ENCODE data around the gene VAMP1.

VAMP1 gene

GRCh38 chr12:6452245-6452943 is 18.1 kb downstream of the VAMP1 start:
- FAIRE-seq (no peak), DNase-seq (ENCODE audit: insufficient read length, low spot score) (peak; percentile 33)

GRCh38 chr12:6451348-6452244 is 18.9 kb downstream of the VAMP1 start, which contains the start of gene TAPBPL:
Gene TAPBPL, plus strand, starts transcription at chr12:6452042. Its CDS starts 207 bp downstream, at chr12:6452249.
- DNase-seq (ENCODE audit: insufficient read length, low spot score): peak; percentile 84
- FAIRE-seq: peak; percentile 89

- FAIRE-seq (no peak), DNase-seq (ENCODE audit: insufficient read length, low spot score) (no peak)
Observed at GRCh38 chr12:6450869-6451347, 19.6 kb downstream of the VAMP1 start.

- DNase-seq (ENCODE audit: insufficient read length, low spot score) (no peak), FAIRE-seq (peak; percentile 81)
Observed at GRCh38 chr12:6450091-6450868, 20.2 kb downstream of the VAMP1 start.

GRCh38 chr12:6444704-6445688 is 25.5 kb downstream of the VAMP1 start, which contains the start of gene CD27:
Gene CD27, plus strand, starts transcription at chr12:6444955. Its CDS starts 141 bp downstream, at chr12:6445096.
- FAIRE-seq (no peak), DNase-seq (ENCODE audit: insufficient read length, low spot score) (no peak)

GRCh38 chr12:6444031-6444430 is 26.4 kb downstream of the VAMP1 start:
- FAIRE-seq: no peak
- no peak for DNase-seq (ENCODE audit: insufficient read length, low spot score)

- DNase-seq (ENCODE audit: insufficient read length, low spot score) (no peak), FAIRE-seq (no peak)
Observed at GRCh38 chr12:6443361-6443983, 27.0 kb downstream of the VAMP1 start.

GRCh38 chr12:6442836-6443235 is 27.6 kb downstream of the VAMP1 start:
- no peak for FAIRE-seq
- no peak for DNase-seq (ENCODE audit: insufficient read length, low spot score)

GRCh38 chr12:6440391-6440790 is 30.1 kb downstream of the VAMP1 start:
- DNase-seq (ENCODE audit: insufficient read length, low spot score): no peak
- FAIRE-seq: no peak

- DNase-seq (ENCODE audit: insufficient read length, low spot score) (no peak), FAIRE-seq (no peak)
Observed at GRCh38 chr12:6438345-6438744, 32.1 kb downstream of the VAMP1 start.

- FAIRE-seq: no peak
- no peak for DNase-seq (ENCODE audit: insufficient read length, low spot score)
Observed at GRCh38 chr12:6437586-6437985, 32.9 kb downstream of the VAMP1 start.

- DNase-seq (ENCODE audit: insufficient read length, low spot score) (no peak), FAIRE-seq (peak; percentile 51)
Observed at GRCh38 chr12:6435961-6436715, 34.3 kb downstream of the VAMP1 start.

GRCh38 chr12:6434205-6435140 is 36.0 kb downstream of the VAMP1 start:
- DNase-seq (ENCODE audit: insufficient read length, low spot score) (no peak), FAIRE-seq (no peak)

GRCh38 chr12:6432991-6433390 is 37.5 kb downstream of the VAMP1 start:
- DNase-seq (ENCODE audit: insufficient read length, low spot score): no peak
- no peak for FAIRE-seq

GRCh38 chr12:6430124-6430989 is 40.1 kb downstream of the VAMP1 start:
- peak; percentile 97 for FAIRE-seq
- DNase-seq (ENCODE audit: insufficient read length, low spot score): peak; percentile 94

- DNase-seq (ENCODE audit: insufficient read length, low spot score) (no peak), FAIRE-seq (no peak)
Observed at GRCh38 chr12:6428326-6428725, 42.2 kb downstream of the VAMP1 start.
